ENCODE data around the gene NBEA. TPM values are rescaled to one million over a fixed set of nuclear protein-coding genes. Genes with fewer than 3 reads are reported as not detected.

NBEA gene
- total RNA-seq, 1 experiment from 2014 or later: 1.6 TPM

- Histone ChIP-seq H3K4me3 (no peak overlapping the region), H3K36me3 (no peaks in the 10 kb centered on the region), H3K27ac (peak overlapping the region; percentile 56), H3K9me3 (replicated peaks) (no peaks in the 10 kb centered on the region), H3K4me1 (replicated peaks) (peaks cover 79% of the 10 kb centered on the region), H3K27me3 (replicated peaks) (no peaks in the 10 kb centered on the region)
- DNase-seq (ENCODE audit: low read depth in 1 of 2, low spot score in 2 of 2): peak; percentile 68 to 82
Observed at GRCh38 chr13:35695448-35695770, 753.3 kb downstream of the NBEA start.

DNA sequence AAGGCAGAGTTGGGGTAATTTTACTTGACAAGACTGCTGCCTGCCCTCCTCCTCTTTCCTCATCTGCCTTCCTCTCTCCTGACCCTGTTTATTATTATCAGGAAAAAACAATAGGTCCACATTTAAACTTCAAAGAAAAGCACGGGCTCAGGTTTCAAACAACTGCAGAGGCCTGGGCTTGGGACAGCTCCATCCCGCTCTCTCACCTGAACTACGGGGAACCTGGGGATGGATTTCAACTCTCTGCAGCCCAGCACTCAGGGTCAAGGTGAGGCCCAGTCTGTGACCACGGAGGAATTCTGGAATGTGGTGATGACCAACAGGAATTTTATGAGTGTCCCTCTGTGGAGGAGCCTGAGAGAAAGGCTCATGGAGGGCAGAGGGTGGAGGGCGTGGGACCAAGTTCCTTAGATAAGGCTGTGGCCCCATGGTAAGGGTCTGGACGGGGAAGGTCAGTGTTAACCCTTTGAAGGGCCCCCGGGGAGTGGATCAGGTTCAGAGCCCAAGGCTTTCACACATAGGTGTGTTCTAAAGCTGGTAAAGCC, 755.2 kb downstream of the NBEA start:
- peak overlapping the region; percentile 51 for H3K27ac ChIP-seq
- H3K9me3 ChIP-seq (replicated peaks): no peaks in the 10 kb centered on the region
- DNase-seq (ENCODE audit: low read depth in 1 of 2, low spot score in 2 of 2): peak in 1 of 2 experiments; percentile 28
- peaks cover 95% of the 10 kb centered on the region for H3K4me1 ChIP-seq (replicated peaks)
- H3K36me3 ChIP-seq: no peaks in the 10 kb centered on the region
- H3K27me3 ChIP-seq (replicated peaks): no peaks in the 10 kb centered on the region
- no peak overlapping the region for H3K4me3 ChIP-seq

DNA sequence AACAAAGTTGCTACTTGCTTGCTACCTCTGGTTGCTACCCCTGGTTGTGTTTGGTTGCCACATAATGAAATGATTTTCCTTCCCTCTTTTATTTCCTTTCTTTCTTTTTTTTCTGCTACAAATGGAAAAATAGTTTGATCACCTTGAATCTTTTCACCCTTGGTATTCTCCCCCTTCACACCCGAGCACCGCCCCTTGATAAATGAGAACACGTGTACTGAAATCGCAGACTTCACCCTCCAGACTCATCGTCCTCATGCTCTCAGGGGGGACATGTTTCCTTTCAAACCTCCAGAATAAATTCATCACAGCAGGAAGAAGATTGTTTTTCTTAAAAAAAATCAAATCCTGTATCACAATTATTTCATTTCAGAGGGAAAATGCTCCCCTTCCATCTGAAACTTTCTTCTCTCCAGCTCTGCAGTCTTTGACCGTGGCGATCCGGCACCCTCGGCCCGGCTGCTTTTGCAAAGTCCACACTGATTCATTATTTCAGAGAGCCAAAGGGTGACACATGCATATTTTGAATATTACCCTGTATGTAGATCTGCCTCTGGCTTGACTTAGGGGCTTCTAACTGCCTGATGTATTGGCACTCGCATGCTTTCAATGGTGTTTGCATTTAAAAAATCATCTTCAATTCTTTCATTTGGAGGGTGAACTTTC, 757.0 kb downstream of the NBEA start:
- H3K4me1 ChIP-seq (replicated peaks): peaks cover 92% of the 10 kb centered on the region
- no peaks in the 10 kb centered on the region for H3K9me3 ChIP-seq (replicated peaks)
- H3K4me3 ChIP-seq: no peak overlapping the region
- peak overlapping the region; percentile 87 for H3K27ac ChIP-seq
- H3K27me3 ChIP-seq (replicated peaks): no peaks in the 10 kb centered on the region
- no peaks in the 10 kb centered on the region for H3K36me3 ChIP-seq
- peak; percentile 51 to 52 for DNase-seq (ENCODE audit: low read depth in 1 of 2, low spot score in 2 of 2)

- H3K4me3 ChIP-seq: 0 out of 2 replicates have a peak overlapping the region, but pooled peaks have one; percentile 6
- H3K27ac ChIP-seq: peak overlapping the region; percentile 87
Observed at GRCh38 chr13:35699825-35700510, 757.9 kb downstream of the NBEA start.

GRCh38 chr13:35700671-35701070, 758.6 kb downstream of the NBEA start:
- Histone ChIP-seq H3K36me3 (no peaks in the 10 kb centered on the region), H3K4me3 (no peak overlapping the region), H3K9me3 (replicated peaks) (no peaks in the 10 kb centered on the region), H3K4me1 (replicated peaks) (peaks cover 87% of the 10 kb centered on the region), H3K27me3 (replicated peaks) (no peaks in the 10 kb centered on the region), H3K27ac (peak overlapping the region; percentile 87)
- peak; percentile 61 to 76 for DNase-seq (ENCODE audit: low read depth in 1 of 2, low spot score in 2 of 2)

More at GRCh38 chr13:35699825-35700510, 757.9 kb downstream of the NBEA start:
- H3K36me3 ChIP-seq: no peaks in the 10 kb centered on the region
- H3K27me3 ChIP-seq (replicated peaks): no peaks in the 10 kb centered on the region
- H3K4me1 ChIP-seq (replicated peaks): peaks cover 92% of the 10 kb centered on the region
- DNase-seq (ENCODE audit: low read depth in 1 of 2, low spot score in 2 of 2): peak; percentile 64 to 68
- no peaks in the 10 kb centered on the region for H3K9me3 ChIP-seq (replicated peaks)

DNA sequence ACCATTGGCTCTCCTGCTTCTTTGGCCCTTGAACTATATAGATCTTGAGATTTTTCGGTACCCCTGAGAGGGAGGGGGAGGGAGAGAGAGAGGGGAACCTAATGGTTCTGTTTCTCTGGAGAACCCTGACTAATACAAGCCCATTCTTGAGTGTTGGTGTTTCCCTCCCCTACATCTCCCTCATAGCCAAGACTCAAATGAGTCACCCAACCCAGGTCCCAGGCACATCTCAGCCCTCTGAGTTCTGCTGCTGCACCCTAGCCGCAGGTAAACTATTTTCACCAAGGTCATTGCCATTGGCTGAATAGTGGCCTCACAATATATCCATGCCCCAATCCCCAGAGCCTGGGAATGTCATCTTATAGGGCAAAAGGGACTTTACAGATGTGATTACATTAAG, 760.2 kb downstream of the NBEA start:
- no peak overlapping the region for H3K4me3 ChIP-seq
- peak overlapping the region; percentile 10; the same call in 1 of the 2 replicates for H3K27ac ChIP-seq
- H3K4me1 ChIP-seq (replicated peaks): peaks cover 71% of the 10 kb centered on the region
- DNase-seq (ENCODE audit: low read depth in 1 of 2, low spot score in 2 of 2): no peak
- H3K36me3 ChIP-seq: no peaks in the 10 kb centered on the region
- no peaks in the 10 kb centered on the region for H3K27me3 ChIP-seq (replicated peaks)
- no peaks in the 10 kb centered on the region for H3K9me3 ChIP-seq (replicated peaks)

DNA sequence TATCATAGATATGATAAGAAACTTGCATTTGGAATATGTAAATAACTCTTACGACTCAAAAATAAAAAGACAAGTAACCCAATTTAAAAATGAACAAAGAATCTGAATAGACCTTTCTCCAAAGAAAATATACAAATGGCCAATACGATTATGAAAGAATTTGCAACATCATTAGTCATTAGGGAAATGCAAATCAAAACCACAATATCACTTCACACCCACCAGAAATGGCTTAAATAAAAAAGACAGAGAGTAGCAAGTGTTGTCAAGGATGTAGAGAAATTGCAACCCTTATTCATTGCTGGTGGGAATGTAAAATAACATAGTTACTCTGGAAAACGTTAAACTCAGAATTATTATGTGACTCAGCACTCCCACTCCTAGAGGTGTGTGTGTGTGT, 761.0 kb downstream of the NBEA start:
- no peak overlapping the region for H3K4me3 ChIP-seq
- peaks cover 63% of the 10 kb centered on the region for H3K4me1 ChIP-seq (replicated peaks)
- H3K9me3 ChIP-seq (replicated peaks): no peaks in the 10 kb centered on the region
- H3K27me3 ChIP-seq (replicated peaks): no peaks in the 10 kb centered on the region
- H3K27ac ChIP-seq: no peak overlapping the region
- H3K36me3 ChIP-seq: no peaks in the 10 kb centered on the region
- no peak for DNase-seq (ENCODE audit: low read depth in 1 of 2, low spot score in 2 of 2)

DNA sequence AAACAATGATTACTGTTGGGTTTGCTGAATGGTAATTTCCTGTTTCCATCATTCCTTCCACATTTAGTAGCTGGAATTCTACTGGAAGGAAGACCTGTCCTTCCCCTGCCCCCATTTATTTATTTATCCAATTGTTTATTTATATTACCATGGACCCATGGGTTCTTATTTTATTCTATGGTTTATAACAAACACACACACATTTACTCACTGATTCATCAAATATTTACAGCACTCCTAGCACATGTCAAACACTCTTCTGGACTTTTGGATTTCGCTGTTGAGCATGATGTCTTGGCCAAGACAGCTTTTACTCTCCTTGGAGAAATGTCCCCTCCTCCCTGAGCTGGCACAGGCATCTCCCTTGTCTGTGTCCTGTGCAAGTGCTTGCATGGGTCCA, 762.3 kb downstream of the NBEA start:
- Histone ChIP-seq H3K36me3 (no peaks in the 10 kb centered on the region), H3K27ac (peak overlapping the region; percentile 40; the same call in 1 of the 2 replicates), H3K9me3 (replicated peaks) (no peaks in the 10 kb centered on the region), H3K27me3 (replicated peaks) (no peaks in the 10 kb centered on the region), H3K4me1 (replicated peaks) (peaks cover 51% of the 10 kb centered on the region), H3K4me3 (no peak overlapping the region)
- DNase-seq (ENCODE audit: low read depth in 1 of 2, low spot score in 2 of 2): peak; percentile 61 to 83

- no peaks in the 10 kb centered on the region for H3K9me3 ChIP-seq (replicated peaks)
- no peak overlapping the region for H3K4me3 ChIP-seq
- DNase-seq (ENCODE audit: low read depth in 1 of 2, low spot score in 2 of 2): no peak
- no peak overlapping the region for H3K27ac ChIP-seq
- no peaks in the 10 kb centered on the region for H3K27me3 ChIP-seq (replicated peaks)
- H3K36me3 ChIP-seq: no peaks in the 10 kb centered on the region
- H3K4me1 ChIP-seq (replicated peaks): peaks cover 31% of the 10 kb centered on the region
Observed at GRCh38 chr13:35706281-35706680, 764.2 kb downstream of the NBEA start.

- Histone ChIP-seq H3K4me1 (replicated peaks) (peaks cover 27% of the 10 kb centered on the region), H3K9me3 (replicated peaks) (no peaks in the 10 kb centered on the region), H3K4me3 (no peak overlapping the region), H3K36me3 (no peaks in the 10 kb centered on the region), H3K27ac (no peak overlapping the region), H3K27me3 (replicated peaks) (no peaks in the 10 kb centered on the region)
- no peak for DNase-seq (ENCODE audit: low read depth in 1 of 2, low spot score in 2 of 2)
Observed at GRCh38 chr13:35706721-35707120, 764.7 kb downstream of the NBEA start.

GRCh38 chr13:35711909-35712308, 769.8 kb downstream of the NBEA start:
- Histone ChIP-seq H3K9me3 (replicated peaks) (no peaks in the 10 kb centered on the region), H3K4me1 (replicated peaks) (peaks cover 41% of the 10 kb centered on the region), H3K27ac (no peak overlapping the region), H3K36me3 (no peaks in the 10 kb centered on the region), H3K4me3 (no peak overlapping the region), H3K27me3 (replicated peaks) (no peaks in the 10 kb centered on the region)
- DNase-seq (ENCODE audit: low read depth in 1 of 2, low spot score in 2 of 2): no peak

DNA sequence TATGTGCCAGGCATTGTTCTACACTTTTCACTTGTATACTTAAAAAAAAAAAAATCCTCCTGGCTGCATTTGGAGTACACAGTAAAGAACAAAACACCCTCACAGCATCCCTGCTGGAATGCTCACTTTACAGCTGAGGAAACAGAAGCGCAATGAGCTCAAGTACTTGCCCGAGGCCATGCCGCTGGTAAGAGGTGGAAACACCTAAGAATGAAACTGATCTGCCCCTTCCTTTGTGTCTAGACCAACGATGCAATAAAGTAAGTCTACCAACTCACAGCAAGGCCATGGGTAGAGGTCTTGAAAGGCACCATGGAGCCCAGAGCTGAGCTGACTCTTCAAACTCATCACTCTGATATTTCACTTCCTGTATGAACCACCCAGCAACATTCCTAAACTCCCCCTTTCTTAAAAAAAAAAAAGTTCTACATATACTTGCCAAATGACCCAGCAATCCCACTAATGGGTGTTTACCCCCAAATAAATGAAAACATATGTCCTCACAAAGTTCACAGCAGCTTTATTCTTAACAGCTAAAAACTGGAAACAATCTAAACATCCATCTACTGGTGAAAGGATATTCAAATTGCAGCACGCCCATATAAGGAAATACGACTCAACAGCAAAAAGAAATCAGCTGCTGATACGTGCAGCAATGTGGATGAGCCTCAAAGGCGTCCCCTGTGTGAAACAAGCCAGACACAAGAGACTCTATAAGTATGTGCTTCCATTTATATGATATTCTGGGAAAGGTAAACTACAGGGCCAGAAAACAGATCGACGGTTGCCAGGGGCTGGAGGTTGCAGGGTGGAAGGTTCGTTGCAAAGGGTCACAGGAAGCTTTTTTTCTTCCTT, 771.1 kb downstream of the NBEA start:
- Histone ChIP-seq H3K36me3 (no peaks in the 10 kb centered on the region), H3K4me1 (replicated peaks) (peaks cover 41% of the 10 kb centered on the region), H3K27me3 (replicated peaks) (no peaks in the 10 kb centered on the region), H3K9me3 (replicated peaks) (no peaks in the 10 kb centered on the region), H3K27ac (peak overlapping the region; percentile 89), H3K4me3 (no peak overlapping the region)
- DNase-seq (ENCODE audit: low read depth in 1 of 2, low spot score in 2 of 2): peak; percentile 53 to 87

DNA sequence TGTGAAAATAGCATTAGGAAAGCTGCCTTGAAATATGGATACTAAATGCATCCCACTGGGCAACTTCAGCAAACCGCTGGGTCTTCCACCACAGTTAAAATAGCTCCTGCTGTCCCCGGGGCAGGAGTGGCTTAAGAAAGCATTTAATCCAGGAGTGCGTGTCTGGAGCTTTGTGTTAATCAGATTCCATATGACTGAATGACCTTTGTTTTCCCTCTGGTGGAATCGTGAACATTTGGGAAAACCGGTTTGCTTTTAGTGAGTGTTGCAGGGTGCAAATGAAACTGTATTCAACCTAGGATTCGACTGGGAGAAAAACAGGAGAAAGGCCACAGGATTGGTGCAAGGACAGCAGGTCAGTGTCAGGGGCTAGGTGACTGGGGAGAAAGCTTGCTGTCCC, 772.1 kb downstream of the NBEA start:
- DNase-seq (ENCODE audit: low read depth in 1 of 2, low spot score in 2 of 2): peak in 1 of 2 experiments; percentile 42
- Histone ChIP-seq H3K4me3 (no peak overlapping the region), H3K27ac (peak overlapping the region; percentile 89), H3K27me3 (replicated peaks) (no peaks in the 10 kb centered on the region), H3K36me3 (no peaks in the 10 kb centered on the region), H3K9me3 (replicated peaks) (no peaks in the 10 kb centered on the region), H3K4me1 (replicated peaks) (peaks cover 41% of the 10 kb centered on the region)

Measured in SJSA1 (cell line).